ENCODE data around the gene ANKRD31. TPM values are rescaled to one million over a fixed set of nuclear protein-coding genes. Genes with fewer than 3 reads are reported as not detected.

The ANKRD31 gene
- total RNA-seq, 1 donor from 2014 or later = not detected

GRCh38 chr5:75049456-75050351 lies 187.0 kb downstream of the ANKRD31 start:
- intact Hi-C loops (cut with micrococcal nuclease) = no loop called here
- DNase-seq (peak; percentile 32), ATAC-seq (peak; percentile 19)

- DNase-seq (no peak), ATAC-seq (no peak)
- intact Hi-C loops (cut with micrococcal nuclease) = no loop called here
Observed at GRCh38 chr5:75048457-75048953, 188.2 kb downstream of the ANKRD31 start.

DNA sequence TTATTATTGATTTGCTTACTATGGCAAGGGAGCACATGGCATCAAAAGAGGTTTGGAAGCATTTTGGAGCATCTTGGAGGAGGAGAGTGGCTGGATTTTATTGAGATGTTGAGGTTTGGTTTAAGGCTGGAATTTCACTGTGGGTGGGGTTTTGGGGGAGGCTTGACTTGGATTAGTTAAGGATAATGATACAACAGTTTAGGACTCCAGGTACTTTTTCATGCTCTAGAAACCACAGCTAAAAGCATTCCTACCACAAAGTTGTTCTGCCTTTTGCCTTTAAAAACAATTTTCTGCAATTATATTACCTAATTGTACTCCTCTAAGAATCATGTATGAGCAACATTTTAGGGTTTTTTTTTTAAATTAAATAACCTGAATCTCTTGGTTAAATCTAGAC lies 189.3 kb downstream of the ANKRD31 start:
- DNase-seq (no peak), ATAC-seq (no peak)
- intact Hi-C loops (cut with micrococcal nuclease) = no loop called here

- intact Hi-C loops (cut with micrococcal nuclease) = no loop called here
- ATAC-seq (no peak), DNase-seq (no peak)
Observed at GRCh38 chr5:75046366-75047142, 190.1 kb downstream of the ANKRD31 start.

- intact Hi-C loops (cut with micrococcal nuclease) = no loop called here
- DNase-seq = no peak
- ATAC-seq = no peak
Observed at GRCh38 chr5:75045071-75045470, 191.6 kb downstream of the ANKRD31 start.

DNA sequence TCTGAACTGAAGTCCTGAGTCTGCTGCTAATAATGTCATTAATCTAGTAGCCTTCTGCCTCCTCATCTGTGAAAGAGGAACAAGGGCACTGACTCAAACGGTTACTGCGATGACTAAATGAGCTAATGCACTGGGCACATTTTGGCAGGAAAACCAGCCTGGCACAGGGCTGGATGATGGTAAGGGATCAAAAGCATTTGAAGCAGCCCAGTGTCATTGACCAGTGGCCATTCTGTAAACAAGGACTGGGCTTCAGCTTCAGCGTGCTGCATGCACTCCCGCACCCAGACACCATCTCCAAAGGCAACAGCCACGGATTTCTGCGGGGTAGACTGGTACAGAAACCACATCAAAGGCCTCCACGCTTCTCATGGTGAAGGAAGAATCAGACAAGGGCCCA lies 192.3 kb downstream of the ANKRD31 start:
- intact Hi-C loops (cut with micrococcal nuclease) = no loop called here
- no peak for DNase-seq
- no peak for ATAC-seq

DNA sequence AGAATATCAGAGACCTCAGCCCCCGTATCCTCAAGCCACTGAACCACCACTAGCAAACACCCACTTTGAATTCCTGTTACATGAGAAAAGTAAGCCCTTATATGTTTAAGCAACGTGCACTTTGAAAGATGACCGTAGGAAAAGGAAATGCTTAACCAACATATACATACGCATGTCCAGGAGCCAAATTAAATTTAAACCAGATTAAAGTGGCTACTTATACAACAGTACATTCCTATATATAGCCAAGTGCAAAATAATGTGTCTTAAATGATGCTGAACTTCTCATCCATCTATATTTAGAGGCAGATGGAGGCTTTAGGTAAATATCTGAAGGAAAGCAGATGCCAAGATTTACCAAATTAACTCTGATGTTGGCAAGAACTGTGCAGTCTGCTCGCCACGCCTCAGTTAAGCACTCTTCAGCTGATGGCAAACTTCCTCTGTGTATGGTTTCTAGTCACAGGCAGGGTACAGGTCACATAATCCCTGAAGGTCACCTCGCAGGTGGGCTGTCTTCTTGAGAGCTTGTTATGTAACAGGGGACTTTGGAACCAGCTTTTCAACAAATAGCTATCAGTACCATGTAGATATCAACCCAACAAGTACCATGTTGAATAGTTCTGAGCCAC lies 192.9 kb downstream of the ANKRD31 start:
- intact Hi-C loops (cut with micrococcal nuclease) = no loop called here
- ATAC-seq (no peak), DNase-seq (no peak)

DNA sequence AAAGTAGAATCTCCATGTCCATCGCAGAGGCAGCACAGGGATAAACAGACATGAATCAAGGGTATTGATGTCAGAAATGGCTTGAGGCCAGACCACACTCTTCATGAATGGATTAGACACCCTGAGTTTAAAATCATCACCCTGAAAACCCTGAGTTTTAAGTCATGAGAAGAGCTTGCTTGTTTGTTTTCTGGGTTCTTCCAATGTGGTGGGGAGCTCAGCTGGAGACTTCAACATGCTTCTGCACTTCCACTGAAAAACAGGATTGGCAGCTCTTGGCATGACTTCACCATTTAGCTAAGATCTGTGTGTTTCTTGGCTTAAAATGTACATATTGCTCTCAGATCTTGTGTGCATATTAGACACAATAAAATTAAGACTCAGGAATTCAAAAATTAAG lies 194.2 kb downstream of the ANKRD31 start:
- intact Hi-C loops (cut with micrococcal nuclease) = no loop called here
- ATAC-seq (no peak), DNase-seq (no peak)

- intact Hi-C loops (cut with micrococcal nuclease) = no loop called here
- ATAC-seq (no peak), DNase-seq (no peak)
Observed at GRCh38 chr5:75040973-75041372, 195.7 kb downstream of the ANKRD31 start.

DNA sequence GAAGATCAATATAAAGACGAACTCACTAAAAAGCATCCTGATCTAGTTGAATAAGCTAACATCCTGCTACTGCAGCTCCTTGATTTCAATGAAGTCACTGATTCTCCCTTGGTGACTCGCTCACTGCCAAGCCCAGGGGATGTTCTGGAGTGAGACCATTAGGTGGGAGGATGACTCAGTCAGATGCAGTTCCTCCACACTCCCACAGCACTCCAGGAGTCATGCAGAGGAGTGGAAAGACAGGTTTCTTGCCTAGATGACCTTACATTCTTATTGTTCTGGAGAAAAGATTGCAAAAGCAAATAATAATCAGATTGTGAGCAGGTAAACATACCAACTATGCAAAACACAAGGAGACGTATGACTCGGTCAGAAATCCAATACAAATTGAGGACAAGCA lies 199.6 kb downstream of the ANKRD31 start:
- DNase-seq = no peak
- intact Hi-C loops (cut with micrococcal nuclease) = no loop called here
- no peak for ATAC-seq

- ATAC-seq = no peak
- intact Hi-C loops (cut with micrococcal nuclease) = no loop called here
- DNase-seq = no peak
Observed at GRCh38 chr5:75034137-75034739, 202.4 kb downstream of the ANKRD31 start.

GRCh38 chr5:75031366-75031765 lies 205.3 kb downstream of the ANKRD31 start:
- ATAC-seq (no peak), DNase-seq (no peak)
- intact Hi-C loops (cut with micrococcal nuclease) = no loop called here

DNA sequence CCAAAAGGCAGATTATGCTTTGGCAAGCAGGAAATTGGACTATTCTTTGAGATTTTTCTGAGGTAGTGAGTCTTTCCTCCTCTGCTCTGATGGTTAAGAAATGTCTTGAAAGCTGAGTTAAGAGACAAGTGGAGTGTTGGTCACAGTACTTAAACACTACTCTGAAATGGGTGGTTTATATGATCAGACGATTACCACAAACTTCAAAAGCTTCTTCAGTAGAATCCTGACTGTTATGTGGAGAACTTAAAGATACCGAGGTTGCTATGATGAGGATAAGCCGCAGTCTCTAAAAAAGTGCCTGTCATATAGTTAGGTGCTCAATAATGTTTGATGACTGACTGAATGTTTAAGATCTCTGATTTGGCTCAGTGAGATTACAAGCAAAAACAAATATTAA lies 208.6 kb downstream of the ANKRD31 start:
- intact Hi-C loops (cut with micrococcal nuclease) = no loop called here
- no peak for DNase-seq
- no peak for ATAC-seq

DNA sequence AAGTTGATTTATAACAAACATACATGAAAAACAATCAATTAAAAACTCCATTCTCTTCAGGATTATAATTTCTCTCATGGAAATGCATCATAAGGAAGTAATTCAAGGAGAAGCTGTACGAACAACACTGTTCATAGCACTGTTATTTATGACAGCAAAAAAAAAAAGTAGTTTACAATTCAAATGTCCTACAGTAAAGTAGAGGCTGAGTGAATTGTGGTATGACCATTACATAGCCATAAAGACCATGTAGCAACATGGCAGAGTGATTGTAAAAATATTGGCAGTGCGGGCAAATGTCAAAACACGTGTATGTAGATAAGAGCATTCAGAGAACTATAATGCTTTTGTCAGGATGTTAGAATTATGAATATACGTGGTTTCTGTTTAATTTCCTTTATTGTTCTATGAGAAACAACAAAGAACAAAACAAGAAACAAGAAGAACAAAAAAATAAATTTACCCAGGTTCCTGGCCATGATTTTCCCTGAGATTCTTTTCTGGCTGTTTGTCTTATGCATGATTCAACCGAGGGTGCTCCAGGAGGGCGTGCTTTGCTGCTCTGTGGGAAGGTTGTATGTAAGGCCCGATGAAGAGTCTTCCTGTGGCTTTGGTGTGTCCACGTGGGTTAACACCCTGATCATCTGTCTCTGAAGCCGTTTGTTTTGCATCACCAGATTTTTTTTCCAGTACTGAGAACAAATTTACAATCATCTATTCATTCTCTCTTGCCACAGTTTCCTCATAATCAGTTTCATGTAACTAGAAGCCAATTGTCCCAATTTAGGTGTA lies 213.1 kb downstream of the ANKRD31 start:
- DNase-seq = no peak
- ATAC-seq = no peak
- intact Hi-C loops (cut with micrococcal nuclease) = no loop called here

DNA sequence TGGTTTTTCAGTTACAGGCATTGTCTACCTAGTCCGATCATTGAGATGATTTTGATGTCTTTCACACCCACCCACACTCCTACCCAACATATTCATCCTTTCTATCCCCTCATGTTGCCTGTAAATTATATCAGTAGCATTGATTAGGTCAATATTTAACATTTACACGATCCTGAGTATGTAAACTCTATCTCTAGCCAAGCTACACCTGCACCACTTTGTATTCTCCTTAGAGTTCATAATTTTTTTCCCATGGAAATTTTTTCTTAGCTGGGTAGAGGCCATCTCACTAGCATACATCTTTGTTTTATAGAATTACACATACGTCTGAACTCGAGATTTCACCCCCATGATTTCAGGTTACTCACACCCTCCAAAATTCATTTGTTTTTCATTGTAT lies 214.9 kb downstream of the ANKRD31 start:
- ATAC-seq (no peak), DNase-seq (no peak)
- intact Hi-C loops (cut with micrococcal nuclease) = no loop called here

DNA sequence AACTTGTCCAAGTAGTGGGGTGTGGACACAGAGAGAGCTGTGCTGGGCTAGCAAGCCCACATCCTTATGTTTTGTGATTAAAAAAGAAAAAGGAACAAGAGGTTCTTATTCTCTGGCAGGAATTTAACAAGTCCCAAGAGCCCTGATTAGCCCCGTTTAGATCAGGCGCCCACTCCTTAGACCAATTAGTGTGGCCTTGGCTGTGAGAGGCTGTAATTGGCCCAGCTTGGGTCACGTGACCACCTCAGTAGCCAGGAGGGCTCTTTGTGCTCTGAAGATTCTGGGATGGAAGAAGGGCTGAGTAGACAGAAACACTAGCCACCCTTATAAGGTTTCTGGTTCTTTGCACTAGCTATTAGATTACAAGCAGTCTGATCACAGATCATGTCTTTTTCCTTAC lies 215.5 kb downstream of the ANKRD31 start:
- ATAC-seq = no peak
- intact Hi-C loops (cut with micrococcal nuclease) = no loop called here
- no peak for DNase-seq

- intact Hi-C loops (cut with micrococcal nuclease) = no loop called here
- no peak for DNase-seq
- ATAC-seq = no peak
Observed at GRCh38 chr5:75020016-75020656, 216.5 kb downstream of the ANKRD31 start.
